Endothelial cell (in vitro differentiated cells): Measurements from ENCODE around the gene IL12RB2. TPM values are rescaled to one million over a fixed set of nuclear protein-coding genes. Genes with fewer than 3 reads are reported as not detected.

ENCODE experiments used
- DNase-seq: peaks from one replicate; pipeline ENCODE4 v3.0.0; 2021; ENCODE audit warnings: low spot score
- H3K27ac Mint-ChIP-seq: one replicate; pipeline ENCODE4 v1.8.0; 2021; ENCODE audit warnings: mixed read lengths, inconsistent platforms; ENCODE audit not compliant: unreplicated experiment
- H3K27me3 Mint-ChIP-seq: one replicate; pipeline ENCODE4 v1.8.0; 2021; ENCODE audit warnings: mild to moderate bottlenecking, moderate library complexity, mixed read lengths, inconsistent platforms; ENCODE audit not compliant: unreplicated experiment
- H3K36me3 Mint-ChIP-seq: one replicate; pipeline ENCODE4 v1.8.0; 2021; ENCODE audit warnings: mild to moderate bottlenecking, low read depth, mixed read lengths, inconsistent platforms; ENCODE audit not compliant: unreplicated experiment
- H3K4me1 Mint-ChIP-seq: one replicate; pipeline ENCODE4 v1.8.0; 2021; ENCODE audit warnings: mild to moderate bottlenecking, mixed read lengths, inconsistent platforms; ENCODE audit not compliant: unreplicated experiment
- H3K4me3 Mint-ChIP-seq: one replicate; pipeline ENCODE4 v1.8.0; 2021; ENCODE audit warnings: mild to moderate bottlenecking, mixed read lengths, inconsistent platforms; ENCODE audit not compliant: unreplicated experiment
- H3K9me3 Mint-ChIP-seq: one replicate; pipeline ENCODE4 v1.8.0; 2021; ENCODE audit warnings: mixed read lengths, inconsistent platforms; ENCODE audit not compliant: unreplicated experiment
- total RNA-seq: library from RNA; stranded (reverse); fragmentation: NEBNext Ultra II Directional; extraction: Animal tissue kit (Norgen Biotek cat#: 25700); gene quantifications from one replicate; pipeline ENCODE4 v1.2.1, GENCODE V29; 2021; ENCODE audit not compliant: unreplicated experiment
- TF ChIP-seq, protein P1 (sequence below): fragments of 200-600 bp; sonication (generic); IDR thresholded peaks from one replicate; pipeline ENCODE4 v1.5.0; 2021; ENCODE audit warnings: antibody characterized with exemption; ENCODE audit not compliant: unreplicated experiment

IL12RB2 gene
- total RNA-seq, 1 donor from 2014 or later, result 0.36 TPM

DNA sequence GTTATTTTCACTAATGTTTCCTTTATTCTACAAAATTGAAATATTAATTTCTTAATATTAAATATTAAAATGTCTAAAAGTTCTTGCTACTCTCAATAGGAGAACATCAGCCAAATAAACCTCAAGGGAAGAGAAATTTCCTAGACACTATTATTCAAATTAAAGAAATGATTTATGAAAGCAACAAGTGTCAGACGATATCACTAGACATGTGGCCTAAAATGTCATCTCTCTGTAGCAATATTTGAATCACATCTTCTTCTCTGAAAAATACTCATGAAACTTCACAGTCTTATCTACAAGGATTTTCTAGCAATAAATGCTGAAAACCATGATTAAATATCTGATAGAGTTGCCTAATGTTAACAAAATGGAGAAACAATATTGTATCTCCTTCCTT is 125.1 kb downstream of the IL12RB2 start:
- Mint-ChIP-seq H3K4me3 (no peak overlapping the region), H3K36me3 (peaks cover 9% of the 10 kb centered on the region), H3K27ac (no peak overlapping the region), H3K4me1 (peaks cover 19% of the 10 kb centered on the region), H3K9me3 (no peaks in the 10 kb centered on the region), H3K27me3 (peaks cover 14% of the 10 kb centered on the region)
- TF ChIP-seq, protein P1, sequence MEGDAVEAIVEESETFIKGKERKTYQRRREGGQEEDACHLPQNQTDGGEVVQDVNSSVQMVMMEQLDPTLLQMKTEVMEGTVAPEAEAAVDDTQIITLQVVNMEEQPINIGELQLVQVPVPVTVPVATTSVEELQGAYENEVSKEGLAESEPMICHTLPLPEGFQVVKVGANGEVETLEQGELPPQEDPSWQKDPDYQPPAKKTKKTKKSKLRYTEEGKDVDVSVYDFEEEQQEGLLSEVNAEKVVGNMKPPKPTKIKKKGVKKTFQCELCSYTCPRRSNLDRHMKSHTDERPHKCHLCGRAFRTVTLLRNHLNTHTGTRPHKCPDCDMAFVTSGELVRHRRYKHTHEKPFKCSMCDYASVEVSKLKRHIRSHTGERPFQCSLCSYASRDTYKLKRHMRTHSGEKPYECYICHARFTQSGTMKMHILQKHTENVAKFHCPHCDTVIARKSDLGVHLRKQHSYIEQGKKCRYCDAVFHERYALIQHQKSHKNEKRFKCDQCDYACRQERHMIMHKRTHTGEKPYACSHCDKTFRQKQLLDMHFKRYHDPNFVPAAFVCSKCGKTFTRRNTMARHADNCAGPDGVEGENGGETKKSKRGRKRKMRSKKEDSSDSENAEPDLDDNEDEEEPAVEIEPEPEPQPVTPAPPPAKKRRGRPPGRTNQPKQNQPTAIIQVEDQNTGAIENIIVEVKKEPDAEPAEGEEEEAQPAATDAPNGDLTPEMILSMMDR, result no peak
- DNase-seq, result no peak

DNA sequence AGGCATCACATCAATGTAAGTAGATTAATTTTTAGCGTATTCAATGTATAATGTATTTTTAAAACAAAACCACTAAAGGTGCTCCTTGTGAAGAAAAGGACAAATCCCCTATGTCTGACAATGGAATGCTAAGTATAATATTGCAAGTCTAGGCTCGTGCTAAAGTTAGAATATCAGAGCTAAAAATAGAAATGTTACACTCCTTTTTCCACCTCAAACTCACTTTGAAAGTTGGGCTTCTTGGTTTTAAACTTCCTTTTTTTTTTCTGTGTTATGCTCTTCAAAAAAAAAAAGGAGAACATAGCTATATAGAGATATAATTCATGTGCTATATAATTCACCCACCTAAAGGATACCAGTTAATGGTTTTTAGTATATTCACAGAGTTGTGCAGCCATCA is 126.2 kb downstream of the IL12RB2 start:
- Mint-ChIP-seq H3K36me3 (peaks cover 8% of the 10 kb centered on the region), H3K4me1 (peaks cover 17% of the 10 kb centered on the region), H3K9me3 (no peaks in the 10 kb centered on the region), H3K27ac (no peak overlapping the region), H3K4me3 (no peak overlapping the region), H3K27me3 (peaks cover 13% of the 10 kb centered on the region)
- TF ChIP-seq, protein P1, result no peak
- no peak for DNase-seq

DNA sequence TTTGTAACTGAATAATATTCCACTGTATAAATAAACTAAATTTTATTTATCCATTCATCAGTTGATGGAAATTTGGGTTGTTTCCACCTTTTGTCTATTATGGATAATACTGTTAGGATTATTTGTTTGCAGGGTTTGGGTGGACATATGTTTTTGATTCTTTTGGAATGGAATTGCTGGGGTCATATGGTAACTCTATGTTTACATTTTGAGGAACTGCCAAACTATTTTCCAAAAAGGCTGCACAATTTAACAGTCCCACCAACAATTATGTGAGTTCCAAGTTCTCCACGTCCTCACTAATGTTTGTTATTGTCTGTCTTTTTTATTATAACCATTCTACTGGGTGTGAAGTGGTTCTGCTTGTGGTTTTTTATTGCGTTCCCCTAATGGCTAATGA is 126.8 kb downstream of the IL12RB2 start:
- Mint-ChIP-seq H3K36me3 (peaks cover 4% of the 10 kb centered on the region), H3K9me3 (no peaks in the 10 kb centered on the region), H3K4me1 (peaks cover 12% of the 10 kb centered on the region), H3K27ac (no peak overlapping the region), H3K4me3 (no peak overlapping the region), H3K27me3 (peaks cover 8% of the 10 kb centered on the region)
- no peak for DNase-seq
- TF ChIP-seq, protein P1, result no peak

DNA sequence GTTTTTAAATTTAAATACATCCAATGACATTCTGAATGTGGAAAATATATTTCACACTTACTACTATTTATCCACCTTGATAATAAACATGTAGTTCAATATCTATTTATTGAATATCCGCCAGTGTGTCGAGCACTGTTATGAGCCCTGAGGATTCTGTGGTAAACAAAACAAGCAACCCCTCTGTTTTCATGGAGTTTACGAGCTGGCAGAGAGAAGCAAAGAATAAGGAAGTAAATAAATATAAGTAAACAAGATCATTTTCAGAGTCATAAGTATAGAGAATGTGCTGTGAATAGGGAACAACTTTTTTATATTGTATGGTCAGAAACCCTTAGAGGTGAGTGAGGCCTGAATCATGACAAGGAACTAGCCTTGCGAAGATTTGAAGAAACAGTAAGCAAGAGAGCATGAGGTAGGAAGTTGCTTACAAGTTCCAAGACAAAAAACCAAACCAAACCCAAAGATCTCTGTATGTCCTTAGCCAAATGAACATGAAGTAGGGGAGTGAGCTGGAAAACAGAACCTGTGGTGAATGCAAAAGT is 128.9 kb downstream of the IL12RB2 start:
- no peak for DNase-seq
- no peak overlapping the region for H3K27ac Mint-ChIP-seq
- H3K36me3 Mint-ChIP-seq, result no peaks in the 10 kb centered on the region
- TF ChIP-seq, protein P1, result no peak
- no peak overlapping the region for H3K4me3 Mint-ChIP-seq
- peaks cover 2% of the 10 kb centered on the region for H3K27me3 Mint-ChIP-seq
- H3K9me3 Mint-ChIP-seq, result no peaks in the 10 kb centered on the region
- H3K4me1 Mint-ChIP-seq, result peaks cover 4% of the 10 kb centered on the region

DNA sequence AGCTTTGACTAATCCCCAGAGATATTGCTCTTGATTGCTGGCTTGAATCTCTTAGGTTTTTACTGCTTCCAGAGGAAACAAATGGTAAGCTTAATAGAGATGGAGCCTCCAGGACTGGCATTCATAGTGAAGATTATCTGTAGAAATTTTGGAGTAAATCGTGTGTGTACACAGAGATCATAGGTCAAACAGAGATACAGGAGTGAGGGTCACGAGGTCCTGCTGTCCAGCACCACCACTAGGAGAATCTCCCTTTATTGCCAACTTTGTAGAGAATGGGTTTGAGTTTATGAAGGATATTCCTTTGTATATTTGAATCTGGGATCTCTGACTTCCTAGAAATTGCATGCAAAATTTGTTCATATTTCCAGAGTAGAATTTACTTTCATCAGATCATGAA is 130.3 kb downstream of the IL12RB2 start:
- TF ChIP-seq, protein P1, result no peak
- Mint-ChIP-seq H3K27ac (no peak overlapping the region), H3K27me3 (peaks cover 2% of the 10 kb centered on the region), H3K9me3 (no peaks in the 10 kb centered on the region), H3K4me3 (no peak overlapping the region), H3K36me3 (no peaks in the 10 kb centered on the region), H3K4me1 (no peaks in the 10 kb centered on the region)
- no peak for DNase-seq
